Measurements from ENCODE around the gene PATE3. TPM values are rescaled to one million over a fixed set of nuclear protein-coding genes. Genes with fewer than 3 reads are reported as not detected.

Gene PATE3, protein sequence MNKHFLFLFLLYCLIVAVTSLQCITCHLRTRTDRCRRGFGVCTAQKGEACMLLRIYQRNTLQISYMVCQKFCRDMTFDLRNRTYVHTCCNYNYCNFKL
- not detected in 5 replicates for total RNA-seq (2022; extraction: Qiagen RNA extraction; ENCODE audit: low read depth)

DNA sequence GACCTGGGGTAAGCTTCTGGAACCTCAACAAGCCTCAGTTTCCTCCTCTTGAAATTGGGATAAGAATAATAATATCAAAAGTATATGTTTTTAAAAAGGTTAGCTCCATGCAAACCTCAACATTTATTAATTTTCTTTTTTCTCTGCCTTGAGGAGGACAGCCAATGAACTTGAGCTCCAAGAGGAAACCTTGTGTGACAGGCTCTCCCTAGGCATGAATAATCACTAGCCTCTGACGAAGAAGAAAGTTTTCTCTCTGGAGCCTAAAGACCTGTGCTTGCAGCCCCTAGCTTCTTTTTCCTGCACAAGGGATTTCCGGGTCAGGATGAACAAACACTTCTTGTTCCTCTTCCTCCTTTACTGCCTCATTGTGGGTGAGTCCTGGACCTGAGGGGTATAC is at the start of gene PATE3:
TSS of gene PATE3 (plus strand) at position 301 of the 400 bp plus-strand sequence. CDS start at position 326, 25 bp downstream.

DNA sequence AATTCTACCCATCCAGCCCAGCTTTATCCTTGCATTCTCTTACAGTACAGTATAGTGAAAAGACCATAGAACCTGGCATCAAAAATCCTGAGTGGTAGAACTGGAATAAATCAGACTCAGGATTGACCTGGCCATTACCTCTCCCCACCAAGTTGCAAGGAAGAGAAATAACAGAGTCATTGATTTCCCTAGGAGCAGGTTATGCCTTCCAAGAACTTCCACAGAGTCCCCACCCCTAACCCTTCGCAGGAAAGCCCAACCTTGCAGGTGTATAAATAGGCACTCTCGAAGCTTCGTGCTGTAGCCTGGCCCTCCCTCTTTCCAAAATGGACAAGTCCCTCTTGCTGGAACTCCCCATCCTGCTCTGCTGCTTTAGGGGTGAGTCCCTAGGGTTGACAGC is 41.9 kb upstream of the PATE3 start, which contains the start of gene PATE1:
TSS of gene PATE1 (plus strand) at position 301 of the 400 bp plus-strand sequence. CDS start at position 327, 26 bp downstream.

DNA sequence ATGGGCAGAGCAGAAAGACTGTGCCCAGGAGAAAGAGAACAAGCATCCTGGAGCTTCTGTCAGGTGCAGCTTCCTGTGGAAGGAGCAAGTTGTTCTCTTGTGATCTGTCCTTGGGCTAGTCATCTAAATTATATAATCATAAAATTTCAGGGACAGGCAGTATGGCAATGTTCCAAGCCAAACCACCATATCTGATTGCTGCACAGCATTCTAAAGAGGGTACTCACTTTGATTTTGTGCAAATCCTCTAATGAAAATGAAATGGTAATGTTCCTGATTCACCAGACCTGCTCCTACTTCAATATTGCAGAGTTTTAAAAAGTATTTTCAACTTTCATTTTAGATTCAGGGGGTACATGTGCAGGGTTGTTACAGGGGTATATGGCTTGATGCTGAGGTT is 9.2 kb upstream of the PATE3 start, which contains the start of gene PATE2:
TSS of gene PATE2 (minus strand) at position 101 of the 400 bp plus-strand sequence. CDS start at position 46, 55 bp downstream.

DNA sequence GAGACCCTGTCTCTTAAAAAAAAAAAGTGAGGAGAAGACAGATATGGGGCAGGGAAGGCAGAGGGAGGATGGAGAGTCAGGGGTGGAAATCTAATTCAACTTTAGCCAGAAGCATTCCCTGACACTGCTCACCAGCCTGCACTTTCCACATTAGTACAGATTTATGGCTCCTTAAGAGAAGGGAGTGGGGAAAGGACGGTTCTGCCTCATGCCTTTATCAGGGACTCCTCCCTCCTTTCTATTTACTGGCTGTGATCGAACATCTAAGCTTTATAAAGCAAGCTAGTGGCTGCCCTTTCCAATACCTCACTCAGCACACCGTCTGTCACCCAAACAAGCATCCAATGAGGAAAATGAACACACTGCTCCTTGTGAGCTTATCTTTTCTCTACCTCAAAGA is 45.1 kb downstream of the PATE3 start, which contains the start of gene PATE4:
TSS of gene PATE4 (plus strand) at position 301 of the 400 bp plus-strand sequence. CDS start at position 345, 44 bp downstream.

Other genes starting within 250 kb of the PATE3 start
- gene EI24, start 218.7 kb upstream of the PATE3 start, total RNA-seq (2022; extraction: Qiagen RNA extraction; ENCODE audit: low read depth): 91.4 to 118 TPM (median 105 TPM) in 5 replicates
- 92.0 to 110 TPM (median 94.1 TPM) in 5 replicates for gene STT3A, start 195.3 kb upstream of the PATE3 start, total RNA-seq (2022; extraction: Qiagen RNA extraction; ENCODE audit: low read depth)
- 21.9 to 34.8 TPM (median 31.6 TPM) in 5 replicates for gene CHEK1, start 163.0 kb upstream of the PATE3 start, total RNA-seq (2022; extraction: Qiagen RNA extraction; ENCODE audit: low read depth)
- not detected in 5 replicates for gene ACRV1, start 107.3 kb upstream of the PATE3 start, total RNA-seq (2022; extraction: Qiagen RNA extraction; ENCODE audit: low read depth)
- not detected in 5 replicates for gene PATE1, start 41.8 kb upstream of the PATE3 start, total RNA-seq (2022; extraction: Qiagen RNA extraction; ENCODE audit: low read depth)
- not detected in 5 replicates for gene PATE2, start 9.3 kb upstream of the PATE3 start, total RNA-seq (2022; extraction: Qiagen RNA extraction; ENCODE audit: low read depth)
- not detected in 5 replicates for gene PATE4, start 45.2 kb downstream of the PATE3 start, total RNA-seq (2022; extraction: Qiagen RNA extraction; ENCODE audit: low read depth)
- 13.7 to 17.3 TPM (median 15.9 TPM) in 5 replicates for gene HYLS1, start 99.5 kb downstream of the PATE3 start, total RNA-seq (2022; extraction: Qiagen RNA extraction; ENCODE audit: low read depth)
- 6.6 to 10.4 TPM (median 9.6 TPM) in 5 replicates for gene PUS3, start 115.1 kb downstream of the PATE3 start, total RNA-seq (2022; extraction: Qiagen RNA extraction; ENCODE audit: low read depth)
- gene DDX25, start 116.4 kb downstream of the PATE3 start, total RNA-seq (2022; extraction: Qiagen RNA extraction; ENCODE audit: low read depth): 0.10 TPM in 1 of 5 replicates, not detected in the others
- gene VSIG10L2, start 157.9 kb downstream of the PATE3 start, total RNA-seq (2022; extraction: Qiagen RNA extraction; ENCODE audit: low read depth): not detected in 5 replicates

All from A549 treated with RU486 at 1 μM for 4 hours (cell line).